GM12878 (cell line): ENCODE results near the gene RIMS1. TPM values are rescaled to one million over a fixed set of nuclear protein-coding genes. Genes with fewer than 3 reads are reported as not detected.
"Not testable (repeated sequence)": the region's sequence is repeated elsewhere in the genome, so short reads cannot be mapped to it uniquely, and the experiment has no call there.

Experiments
- ATAC-seq: fragments of 200-7000 bp; cut with Tn5 transposase; 3 replicates; pipeline ENCODE4 v1.9.1; 2020; ENCODE audit warnings: mild to moderate bottlenecking, moderate library complexity
- BruUV-seq: library from RNA; stranded (reverse); fragments of 400-500 nt; replicated peaks from 2 replicates; lab custom pipeline; 2021; lab: Mats Ljungman, UMichigan
- CTCF ChIA-PET: fragments of 300-600 bp; sonication (Branson Sonifier 250); formaldehyde crosslinking; extraction: SDS; loops from one replicate; lab custom pipeline; 2021; ENCODE audit warnings: inconsistent platforms; lab: Yijun Ruan, JAX
- POLR2A ChIA-PET: fragments of 350-600 bp; formaldehyde crosslinking; extraction: SDS; loops from one replicate; lab custom pipeline; 2021; ENCODE audit warnings: inconsistent platforms; lab: Charles Lee
- RAD21 ChIA-PET: fragments of 300-600 bp; sonication (Branson Sonifier 250); formaldehyde crosslinking; loops from one replicate; lab custom pipeline; 2023; ENCODE audit warnings: antibody characterized with exemption; ENCODE audit not compliant: unreplicated experiment; lab: Charles Lee
- SMC1A ChIA-PET: fragments of 300-600 bp; sonication (Branson Sonifier 250); formaldehyde crosslinking; loops from one replicate; lab custom pipeline; 2023; ENCODE audit not compliant: unreplicated experiment, uncharacterized antibody; lab: Charles Lee
- DNase-seq: peaks from one replicate; pipeline ENCODE4 v3.0.0-alpha.2; 2011; ENCODE audit warnings: low read depth, low spot score
- FAIRE-seq: peaks from 3 replicates; lab custom pipeline; 2011; peaks lifted over from hg19 to GRCh38; lab: Jason Lieb, UNC
- H2AFZ ChIP-seq: 2 replicates; pipeline ENCODE4 v1.6.0; 2011; ENCODE audit warnings: low read depth, low read length, control low read depth; ENCODE audit not compliant: control insufficient read depth
- H3K27ac ChIP-seq: 2 replicates; pipeline ENCODE4 v1.5.1; 2011; ENCODE audit warnings: control low read depth; ENCODE audit not compliant: control insufficient read depth, insufficient read depth
- H3K27me3 ChIP-seq, 2 experiments: replicated peaks in 1 of 2; 2 replicates each; pipeline versions ENCODE4 v1.6.0 to v1.6.1; 2011; ENCODE audit warnings: low read length in 1 of 2; ENCODE audit not compliant: control insufficient read depth in 2 of 2, insufficient read depth in 2 of 2
- H3K36me3 ChIP-seq, 2 experiments: 2 replicates each; pipeline ENCODE4 v1.5.1; 2011; ENCODE audit warnings: low read length in 1 of 2; ENCODE audit not compliant: control insufficient read depth in 2 of 2, insufficient read depth in 2 of 2
- H3K4me1 ChIP-seq: 2 replicates; pipeline ENCODE4 v1.6.1; 2011; ENCODE audit warnings: mild to moderate bottlenecking, low read length, moderate library complexity, mixed read lengths; ENCODE audit not compliant: control insufficient read depth, insufficient read depth
- H3K4me2 ChIP-seq: 2 replicates; pipeline ENCODE4 v1.6.0; 2011; ENCODE audit warnings: control low read depth; ENCODE audit not compliant: control insufficient read depth, insufficient read depth
- H3K4me3 ChIP-seq: fragments of 200-600 bp; sonication (generic); 2 replicates; pipeline ENCODE4 v1.5.1; 2016
- H3K79me2 ChIP-seq: 2 replicates; pipeline ENCODE4 v1.6.0; 2011; ENCODE audit warnings: low read length; ENCODE audit not compliant: control insufficient read depth, insufficient read depth
- H3K9ac ChIP-seq: 2 replicates; pipeline ENCODE4 v1.8.0; 2011; ENCODE audit warnings: low read length, control low read depth, mixed read lengths; ENCODE audit not compliant: control insufficient read depth, insufficient read depth
- H3K9me3 ChIP-seq: replicated peaks from 3 replicates; pipeline ENCODE4 v1.5.1; 2011; ENCODE audit warnings: mild to moderate bottlenecking, low read length; ENCODE audit not compliant: control insufficient read depth, insufficient read depth
- H4K20me1 ChIP-seq: 2 replicates; pipeline ENCODE4 v1.6.0; 2011; ENCODE audit not compliant: control insufficient read depth, insufficient read depth
- CHD4 ChIP-seq: fragments of 200-600 bp; sonication (generic); IDR thresholded peaks from 2 replicates; pipeline ENCODE4 v1.6.1; 2016; ENCODE audit warnings: mild to moderate bottlenecking
- GATAD2B ChIP-seq: fragments of 450-650 bp; conservative IDR thresholded peaks from 2 replicates; pipeline ENCODE4 v1.6.1; 2017; ENCODE audit warnings: low read depth, mild to moderate bottlenecking, moderate library complexity
- HCFC1 ChIP-seq: fragments of 150-350 bp; IDR thresholded peaks from 2 replicates; pipeline ENCODE4 v1.6.1; 2014; ENCODE audit warnings: low read length
- JUND ChIP-seq: IDR thresholded peaks from 2 replicates; pipeline ENCODE4 v1.6.1; 2012; ENCODE audit warnings: low read depth, mild to moderate bottlenecking, low read length, improper control_type of control experiment, moderate library complexity
- PAX8 ChIP-seq: fragments of 450-650 bp; IDR thresholded peaks from 2 replicates; pipeline ENCODE4 v1.6.1; 2017; ENCODE audit warnings: mild to moderate bottlenecking, moderate library complexity
- POU2F2 ChIP-seq: IDR thresholded peaks from 3 replicates; pipeline ENCODE4 v1.6.1; 2011; ENCODE audit warnings: low read depth, mild to moderate bottlenecking, low read length, borderline replicate concordance
- ZBTB4 ChIP-seq: fragments of 450-650 bp; formaldehyde crosslinking; IDR thresholded peaks from 2 replicates; pipeline ENCODE4 v1.4.0; 2022; ENCODE audit warnings: mild to moderate bottlenecking, moderate library complexity
- WGBS: methylation state at CpG from one replicate; pipeline ENCODE4 v1.1.6; 2016; ENCODE audit warnings: low lambda C conversion rate; ENCODE audit not compliant: insufficient replicate concordance, insufficient coverage; ENCODE audit errors: missing lambda C conversion rate; 5-methylcytosine and 5-hydroxymethylcytosine counted together
- in situ Hi-C: fragments of 300-500 bp; cut with MboI; formaldehyde crosslinking; loops from 9 replicates; pipeline ENCODE4 v1.14.3; 2018; ENCODE audit warnings: mixed read lengths
- intact Hi-C: fragments of 100-400 bp; cut with micrococcal nuclease; formaldehyde crosslinking; loops from one replicate; pipeline ENCODE4 v1.14.2; 2022; ENCODE audit not compliant: unreplicated experiment
- polyA plus RNA-seq, 11 experiments: library from polyadenylated mRNA; depleted of rRNA in 4 of 11; unstranded in 6 of 11; stranded (reverse) in 5 of 11; fragments of >200 nt; fragmentation: Nextera tagmentation in 4 of 11; fragmentation: Illumina TruSeq in 1 of 11; extraction: Ambion mirVana in 4 of 11; extraction: Trizol in 1 of 11; gene quantifications; 1 replicate in 1 of 11; 2 replicates in 10 of 11; pipeline versions ENCODE4 v1.2.1 to v1.2.3, GENCODE V29; 2011 to 2016; ENCODE audit warnings: inconsistent platforms in 2 of 11, missing spikeins in 2 of 11, low read depth in 1 of 11
- total RNA-seq, 4 experiments: library from RNA; depleted of rRNA in 3 of 4; stranded (reverse); fragments of >200 nt in 3 of 4; fragmentation: Illumina TruSeq in 1 of 4; extraction: Trizol in 1 of 4; gene quantifications; 2 replicates each; pipeline versions ENCODE4 v1.2.1 to v1.2.3, GENCODE V29; 2013 to 2021
- TF ChIP-seq, protein P1 (sequence below): fragments of 450-650 bp; IDR thresholded peaks from 2 replicates; pipeline ENCODE4 v1.6.1; 2017; ENCODE audit warnings: mild to moderate bottlenecking

The RIMS1 gene
- total and polyA plus RNA-seq, 10 of the 15 experiments (the other 5 are each of a cell fraction or from before 2014, with no cell fraction given), result 0.05 to 0.76 (median 0.23) TPM

DNA sequence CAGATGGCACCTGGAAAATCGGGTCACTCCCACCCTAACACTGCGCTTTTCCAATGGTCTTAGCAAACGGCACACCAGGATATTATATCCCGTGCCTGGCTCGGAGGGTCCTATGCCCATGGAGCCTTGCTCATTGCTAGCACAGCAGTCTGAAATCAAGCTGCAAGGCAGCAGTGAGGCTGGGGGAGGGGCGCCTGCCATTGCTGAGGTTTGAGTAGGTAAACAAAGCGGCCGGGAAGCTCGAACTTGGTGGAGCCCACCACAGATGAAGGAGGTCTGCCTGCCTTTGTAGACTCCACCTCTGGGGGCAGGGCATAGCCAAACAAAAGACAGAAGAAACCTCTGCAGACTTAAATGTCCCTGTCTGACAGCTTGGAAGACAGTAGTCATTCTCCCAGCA is 120.2 kb downstream of the RIMS1 start:
- H3K9me3 ChIP-seq, RAD21 ChIA-PET, H2AFZ ChIP-seq, H3K4me3 ChIP-seq, FAIRE-seq, DNase-seq, H3K27me3 ChIP-seq, H3K36me3 ChIP-seq, POLR2A ChIA-PET, BruUV-seq, in situ Hi-C loops, intact Hi-C loops, H3K79me2 ChIP-seq, H3K4me1 ChIP-seq, H3K4me2 ChIP-seq, SMC1A ChIA-PET, H4K20me1 ChIP-seq, ATAC-seq, H3K9ac ChIP-seq, H3K27ac ChIP-seq, CTCF ChIA-PET: not testable (repeated sequence)
- WGBS, result 57% methylated on average over 9 of the region's 9 CpGs

DNA sequence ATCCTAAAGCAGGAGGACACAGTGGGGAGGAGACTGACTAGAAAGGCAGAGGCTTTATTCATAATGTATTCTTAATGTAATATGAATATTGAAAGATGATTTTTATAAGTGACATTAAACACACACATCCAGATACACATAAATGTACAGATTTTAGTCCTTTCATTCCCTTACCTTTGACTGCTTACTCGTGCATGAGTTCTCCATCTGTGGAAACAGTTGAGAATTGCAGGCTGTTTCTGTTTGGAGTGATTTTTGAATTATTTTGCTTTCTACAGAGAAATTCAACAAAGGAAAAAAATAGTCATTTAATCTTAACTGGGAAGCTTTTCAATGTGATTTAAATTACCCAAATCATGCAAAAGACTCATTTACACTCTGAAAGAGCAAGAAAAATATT is 136.5 kb downstream of the RIMS1 start:
- no peak overlapping the region for H3K4me3 ChIP-seq
- no peak overlapping the region for H3K4me2 ChIP-seq
- no peaks in the 10 kb centered on the region for H3K9me3 ChIP-seq
- 0% methylated on average over 1 of the region's 1 CpG for WGBS
- H3K27me3 ChIP-seq, result no peaks in the 10 kb centered on the region
- H3K79me2 ChIP-seq, result no peaks in the 10 kb centered on the region
- no peaks in the 10 kb centered on the region for H3K4me1 ChIP-seq
- no peak for ATAC-seq
- DNase-seq, result no peak
- ChIA-PET CTCF (no interaction called here), POLR2A (no interaction called here), RAD21 (no interaction called here), SMC1A (no interaction called here)
- H3K27ac ChIP-seq, result no peak overlapping the region
- no TSS peak for BruUV-seq
- H4K20me1 ChIP-seq, result no peaks in the 10 kb centered on the region
- in situ Hi-C loops, result no loop called here
- no peak for FAIRE-seq
- no peak overlapping the region for H2AFZ ChIP-seq
- intact Hi-C loops, result no loop called here
- no peaks in the 10 kb centered on the region for H3K36me3 ChIP-seq
- H3K9ac ChIP-seq, result no peak overlapping the region
- TF ChIP-seq GATAD2B, result no peak
- no peak for TF ChIP-seq PAX8
- TF ChIP-seq JUND, result no peak
- TF ChIP-seq CHD4, result no peak
- TF ChIP-seq ZBTB4, result no peak
- TF ChIP-seq, protein P1, sequence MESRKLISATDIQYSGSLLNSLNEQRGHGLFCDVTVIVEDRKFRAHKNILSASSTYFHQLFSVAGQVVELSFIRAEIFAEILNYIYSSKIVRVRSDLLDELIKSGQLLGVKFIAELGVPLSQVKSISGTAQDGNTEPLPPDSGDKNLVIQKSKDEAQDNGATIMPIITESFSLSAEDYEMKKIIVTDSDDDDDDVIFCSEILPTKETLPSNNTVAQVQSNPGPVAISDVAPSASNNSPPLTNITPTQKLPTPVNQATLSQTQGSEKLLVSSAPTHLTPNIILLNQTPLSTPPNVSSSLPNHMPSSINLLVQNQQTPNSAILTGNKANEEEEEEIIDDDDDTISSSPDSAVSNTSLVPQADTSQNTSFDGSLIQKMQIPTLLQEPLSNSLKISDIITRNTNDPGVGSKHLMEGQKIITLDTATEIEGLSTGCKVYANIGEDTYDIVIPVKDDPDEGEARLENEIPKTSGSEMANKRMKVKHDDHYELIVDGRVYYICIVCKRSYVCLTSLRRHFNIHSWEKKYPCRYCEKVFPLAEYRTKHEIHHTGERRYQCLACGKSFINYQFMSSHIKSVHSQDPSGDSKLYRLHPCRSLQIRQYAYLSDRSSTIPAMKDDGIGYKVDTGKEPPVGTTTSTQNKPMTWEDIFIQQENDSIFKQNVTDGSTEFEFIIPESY, result no peak
- no peak for TF ChIP-seq HCFC1
- TF ChIP-seq POU2F2, result no peak
